ENCODE data around the gene TRAPPC10. TPM values are rescaled to one million over a fixed set of nuclear protein-coding genes. Genes with fewer than 3 reads are reported as not detected.

Gene TRAPPC10
- total and polyA plus RNA-seq, 3 experiments from 2014 or later, result 45.1 to 54.7 (median 50.0) TPM

DNA sequence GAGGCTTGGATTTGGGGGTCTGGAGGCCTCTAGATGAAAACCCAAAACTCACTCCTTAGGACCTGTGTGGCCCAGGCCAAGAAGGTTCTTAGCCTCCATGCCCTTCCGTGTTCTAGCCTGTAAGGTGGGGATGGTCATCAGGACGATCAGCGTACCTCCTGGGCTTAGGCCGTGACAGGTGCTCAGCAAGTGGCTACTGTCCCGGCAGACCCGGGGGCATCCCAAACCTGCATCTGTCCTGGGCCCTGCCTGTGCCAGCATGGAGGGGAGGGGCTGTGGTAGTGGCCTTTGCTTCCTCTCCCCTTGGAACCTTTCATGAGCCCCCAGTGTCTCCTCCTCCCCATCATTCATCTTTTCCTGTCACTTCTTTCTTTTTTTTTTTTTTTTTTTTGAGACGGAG is 22.7 kb upstream of the TRAPPC10 start:
- CTCF ChIA-PET, result no interaction called here
- no peaks in the 10 kb centered on the region for H3K4me1 ChIP-seq (ENCODE audit: insufficient read depth, low read length)
- no peaks in the 10 kb centered on the region for H3K9me3 Mint-ChIP-seq
- no peaks in the 10 kb centered on the region for H3K36me3 Mint-ChIP-seq
- H3K9me3 ChIP-seq (ENCODE audit: low read length), result no peaks in the 10 kb centered on the region
- peaks cover 7 to 15% (median 14%) of the 10 kb centered on the region in 3 donors for H3K4me1 Mint-ChIP-seq
- no peak overlapping the region for H3K4me3 Mint-ChIP-seq
- no peak for DNase-seq
- POLR2A ChIA-PET, result no interaction called here
- no peak overlapping the region for H3K4me3 ChIP-seq (ENCODE audit: low read length)
- H3K27me3 ChIP-seq (ENCODE audit: insufficient read depth, low read length, poor library complexity, severe bottlenecking), result no peaks in the 10 kb centered on the region
- H3K27ac ChIP-seq (ENCODE audit: low read depth, low read length), result no peak overlapping the region
- no peaks in the 10 kb centered on the region for H3K36me3 ChIP-seq (ENCODE audit: insufficient read depth, low read length)
- H3K27me3 Mint-ChIP-seq, result peaks cover 0 to 5% of the 10 kb centered on the region in 2 donors
- H3K27ac Mint-ChIP-seq, result no peak overlapping the region

DNA sequence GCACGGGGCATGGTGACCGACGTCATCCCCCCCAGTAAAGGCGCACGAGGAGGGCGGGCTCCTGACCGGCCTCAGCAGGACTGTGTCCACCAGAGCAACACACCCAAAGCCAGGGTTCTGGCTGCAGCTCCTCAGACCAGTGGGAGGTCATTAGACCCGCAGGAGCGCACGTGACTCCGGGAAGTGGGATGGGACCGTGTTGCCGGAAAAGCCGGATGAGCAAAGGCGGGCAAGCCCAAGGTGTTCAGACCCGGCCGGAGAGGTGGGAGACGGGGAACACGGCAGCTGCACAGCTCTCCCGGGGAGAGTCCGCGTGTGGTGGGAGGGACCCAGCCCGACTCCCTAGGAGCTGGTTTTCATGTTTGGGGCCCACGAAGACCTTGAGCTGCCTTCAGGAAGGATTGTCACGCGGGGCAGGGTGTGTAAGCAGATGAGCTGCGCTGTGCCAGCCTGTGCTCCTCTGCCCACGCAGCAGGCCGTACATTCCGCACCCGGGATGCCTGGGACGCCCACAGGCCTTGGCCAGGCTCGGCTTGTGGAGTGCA is 20.6 kb upstream of the TRAPPC10 start:
- Mint-ChIP-seq H3K4me1 (peaks cover 0 to 2% (median under 1%) of the 10 kb centered on the region in 3 donors), H3K27me3 (peaks cover 4 to 8% of the 10 kb centered on the region in 2 donors), H3K27ac (no peak overlapping the region), H3K4me3 (no peak overlapping the region), H3K36me3 (no peaks in the 10 kb centered on the region), H3K9me3 (peaks cover 0 to 3% (median 0%) of the 10 kb centered on the region in 5 donors)
- ChIA-PET CTCF (interaction anchor here (1.0 to 2.1 kb wide), 2 partner anchors 9 to 16 kb away, joined by 3 to 5 read pairs; no protein-coding TSS in a partner anchor), POLR2A (no interaction called here)
- Histone ChIP-seq H3K27ac (ENCODE audit: low read depth, low read length) (no peak overlapping the region), H3K9me3 (ENCODE audit: low read length) (no peaks in the 10 kb centered on the region), H3K4me3 (ENCODE audit: low read length) (no peak overlapping the region), H3K27me3 (ENCODE audit: insufficient read depth, low read length, poor library complexity, severe bottlenecking) (no peaks in the 10 kb centered on the region), H3K4me1 (ENCODE audit: insufficient read depth, low read length) (no peaks in the 10 kb centered on the region), H3K36me3 (ENCODE audit: insufficient read depth, low read length) (no peaks in the 10 kb centered on the region)
- no peak for DNase-seq

DNA sequence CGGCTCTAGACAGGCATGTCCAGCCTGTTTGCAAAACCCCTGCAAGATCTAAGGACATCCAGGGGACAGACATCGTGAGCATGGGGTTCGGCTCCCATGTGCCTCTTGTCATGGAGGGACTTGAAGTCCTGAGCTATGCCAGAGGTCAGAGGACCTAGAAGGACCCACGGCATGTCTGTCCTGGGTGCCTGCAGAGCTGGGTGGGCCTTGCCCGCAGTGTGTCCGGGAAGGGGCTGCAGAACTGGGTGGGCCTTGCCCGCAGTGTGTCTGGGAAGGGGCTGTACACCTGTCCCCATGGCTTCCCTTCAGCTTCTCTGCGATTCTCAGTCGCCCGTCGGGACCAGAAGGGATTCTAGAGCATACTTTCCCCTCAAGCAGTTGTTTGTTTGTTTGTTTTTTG is 20.0 kb upstream of the TRAPPC10 start:
- Mint-ChIP-seq H3K27ac (no peak overlapping the region), H3K4me1 (no peaks in the 10 kb centered on the region), H3K36me3 (no peaks in the 10 kb centered on the region), H3K27me3 (peaks cover 8% of the 10 kb centered on the region in 2 donors), H3K9me3 (peaks cover 0 to 3% (median 0%) of the 10 kb centered on the region in 5 donors), H3K4me3 (no peak overlapping the region)
- Histone ChIP-seq H3K4me3 (ENCODE audit: low read length) (no peak overlapping the region), H3K27me3 (ENCODE audit: insufficient read depth, low read length, poor library complexity, severe bottlenecking) (no peaks in the 10 kb centered on the region), H3K9me3 (ENCODE audit: low read length) (no peaks in the 10 kb centered on the region), H3K4me1 (ENCODE audit: insufficient read depth, low read length) (no peaks in the 10 kb centered on the region), H3K27ac (ENCODE audit: low read depth, low read length) (no peak overlapping the region), H3K36me3 (ENCODE audit: insufficient read depth, low read length) (no peaks in the 10 kb centered on the region)
- ChIA-PET CTCF (interaction anchor here (1.0 to 2.1 kb wide), 2 partner anchors 9 to 17 kb away, joined by 3 to 5 read pairs; no protein-coding TSS in a partner anchor), POLR2A (no interaction called here)
- DNase-seq, result no peak

DNA sequence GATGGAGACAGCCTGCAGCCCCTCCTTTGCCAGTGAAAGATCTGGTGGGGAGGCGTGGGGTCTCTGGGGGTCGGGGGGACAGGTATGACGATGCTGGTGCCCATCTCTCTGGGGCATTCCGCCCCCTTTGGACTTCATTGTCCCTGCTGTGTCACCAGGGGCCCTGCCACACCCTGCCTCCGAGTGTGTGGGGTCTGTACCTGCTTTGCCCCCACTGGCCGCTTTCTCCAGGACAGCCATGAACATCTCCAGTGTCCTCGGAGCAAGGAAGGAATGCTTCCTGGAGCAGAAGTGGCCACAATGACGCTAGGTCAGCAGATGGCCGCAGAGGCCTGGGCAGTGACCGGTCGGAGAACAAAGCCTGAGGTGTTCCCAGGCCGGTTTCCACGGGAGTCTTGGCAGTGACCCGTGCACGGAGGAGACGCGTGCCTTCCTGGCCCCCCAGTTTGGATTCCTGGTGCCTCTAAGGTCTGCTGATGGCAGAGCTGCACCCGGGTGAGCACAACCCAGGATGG is 18.6 kb upstream of the TRAPPC10 start:
- peaks cover 0 to 3% (median 0%) of the 10 kb centered on the region in 5 donors for H3K9me3 Mint-ChIP-seq
- no peaks in the 10 kb centered on the region for H3K4me1 ChIP-seq (ENCODE audit: insufficient read depth, low read length)
- no peak overlapping the region for H3K4me3 Mint-ChIP-seq
- H3K36me3 ChIP-seq (ENCODE audit: insufficient read depth, low read length), result no peaks in the 10 kb centered on the region
- H3K4me3 ChIP-seq (ENCODE audit: low read length), result no peak overlapping the region
- H3K27ac ChIP-seq (ENCODE audit: low read depth, low read length), result no peak overlapping the region
- no peaks in the 10 kb centered on the region for H3K4me1 Mint-ChIP-seq
- H3K9me3 ChIP-seq (ENCODE audit: low read length), result no peaks in the 10 kb centered on the region
- H3K36me3 Mint-ChIP-seq, result no peaks in the 10 kb centered on the region
- H3K27ac Mint-ChIP-seq, result no peak overlapping the region
- no peak for DNase-seq
- peaks cover 8% of the 10 kb centered on the region in 2 donors for H3K27me3 Mint-ChIP-seq
- POLR2A ChIA-PET, result no interaction called here
- CTCF ChIA-PET, result interaction anchor here (2.1 kb wide), 1 partner anchor 18 kb away, joined by 5 read pairs; no protein-coding TSS in a partner anchor
- H3K27me3 ChIP-seq (ENCODE audit: insufficient read depth, low read length, poor library complexity, severe bottlenecking), result no peaks in the 10 kb centered on the region

DNA sequence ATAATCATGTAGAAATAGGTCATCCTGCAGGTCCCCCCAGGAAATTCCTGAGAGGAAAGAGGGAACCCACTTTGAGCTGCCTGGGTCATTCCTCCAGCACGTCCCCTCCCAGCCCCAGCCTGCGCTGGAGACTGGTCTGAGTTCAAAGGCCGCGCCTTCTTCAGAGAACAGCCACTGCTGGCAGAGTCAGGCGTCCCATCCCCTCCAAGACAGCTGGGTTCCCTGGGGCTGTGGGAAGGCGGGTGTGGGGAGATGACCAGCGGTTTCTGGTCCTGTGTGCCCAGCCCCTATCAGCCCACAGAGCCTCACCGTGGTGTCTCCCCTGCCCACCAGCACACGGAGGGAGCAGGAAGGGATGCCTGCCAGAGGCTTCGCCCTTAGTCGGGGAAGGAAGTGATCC is 18.0 kb upstream of the TRAPPC10 start:
- H3K4me3 ChIP-seq (ENCODE audit: low read length), result no peak overlapping the region
- ChIA-PET CTCF (no interaction called here), POLR2A (no interaction called here)
- H3K9me3 ChIP-seq (ENCODE audit: low read length), result no peaks in the 10 kb centered on the region
- H3K36me3 Mint-ChIP-seq, result no peaks in the 10 kb centered on the region
- H3K27me3 Mint-ChIP-seq, result peaks cover 8 to 10% of the 10 kb centered on the region in 2 donors
- H3K4me1 Mint-ChIP-seq, result no peaks in the 10 kb centered on the region
- no peak overlapping the region for H3K4me3 Mint-ChIP-seq
- H3K4me1 ChIP-seq (ENCODE audit: insufficient read depth, low read length), result no peaks in the 10 kb centered on the region
- DNase-seq, result no peak
- peaks cover 0 to 3% (median 0%) of the 10 kb centered on the region in 5 donors for H3K9me3 Mint-ChIP-seq
- no peaks in the 10 kb centered on the region for H3K36me3 ChIP-seq (ENCODE audit: insufficient read depth, low read length)
- H3K27ac Mint-ChIP-seq, result no peak overlapping the region
- H3K27ac ChIP-seq (ENCODE audit: low read depth, low read length), result no peak overlapping the region
- no peaks in the 10 kb centered on the region for H3K27me3 ChIP-seq (ENCODE audit: insufficient read depth, low read length, poor library complexity, severe bottlenecking)

DNA sequence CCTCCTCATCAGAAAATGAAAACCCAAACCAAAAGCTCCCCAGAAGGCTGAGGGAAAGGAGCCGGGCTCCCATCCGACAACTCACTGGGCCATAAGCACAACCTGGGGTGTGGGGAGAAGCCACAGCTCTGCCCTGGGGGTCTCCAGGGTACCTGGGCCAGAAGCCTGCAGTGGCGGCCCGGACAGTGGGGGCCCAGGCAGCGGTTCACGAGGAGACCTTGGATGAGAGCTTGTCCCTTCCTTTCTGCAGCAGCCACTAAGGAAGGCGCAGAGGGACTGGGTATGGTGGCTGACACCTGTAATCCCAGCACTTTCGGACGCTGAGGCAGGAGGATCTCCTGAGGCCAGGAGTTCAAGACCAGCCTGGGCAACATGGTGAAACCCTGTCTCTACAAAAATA is 17.5 kb upstream of the TRAPPC10 start:
- H3K36me3 ChIP-seq (ENCODE audit: insufficient read depth, low read length), result no peaks in the 10 kb centered on the region
- H3K27me3 ChIP-seq (ENCODE audit: insufficient read depth, low read length, poor library complexity, severe bottlenecking), result no peaks in the 10 kb centered on the region
- Mint-ChIP-seq H3K36me3 (no peaks in the 10 kb centered on the region), H3K4me1 (no peaks in the 10 kb centered on the region), H3K4me3 (no peak overlapping the region), H3K9me3 (peaks cover 0 to 3% (median 0%) of the 10 kb centered on the region in 5 donors), H3K27me3 (peaks cover 8 to 11% of the 10 kb centered on the region in 2 donors), H3K27ac (no peak overlapping the region)
- DNase-seq, result no peak
- ChIA-PET CTCF (no interaction called here), POLR2A (no interaction called here)
- H3K27ac ChIP-seq (ENCODE audit: low read depth, low read length), result no peak overlapping the region
- no peaks in the 10 kb centered on the region for H3K4me1 ChIP-seq (ENCODE audit: insufficient read depth, low read length)
- H3K9me3 ChIP-seq (ENCODE audit: low read length), result no peaks in the 10 kb centered on the region
- no peak overlapping the region for H3K4me3 ChIP-seq (ENCODE audit: low read length)

DNA sequence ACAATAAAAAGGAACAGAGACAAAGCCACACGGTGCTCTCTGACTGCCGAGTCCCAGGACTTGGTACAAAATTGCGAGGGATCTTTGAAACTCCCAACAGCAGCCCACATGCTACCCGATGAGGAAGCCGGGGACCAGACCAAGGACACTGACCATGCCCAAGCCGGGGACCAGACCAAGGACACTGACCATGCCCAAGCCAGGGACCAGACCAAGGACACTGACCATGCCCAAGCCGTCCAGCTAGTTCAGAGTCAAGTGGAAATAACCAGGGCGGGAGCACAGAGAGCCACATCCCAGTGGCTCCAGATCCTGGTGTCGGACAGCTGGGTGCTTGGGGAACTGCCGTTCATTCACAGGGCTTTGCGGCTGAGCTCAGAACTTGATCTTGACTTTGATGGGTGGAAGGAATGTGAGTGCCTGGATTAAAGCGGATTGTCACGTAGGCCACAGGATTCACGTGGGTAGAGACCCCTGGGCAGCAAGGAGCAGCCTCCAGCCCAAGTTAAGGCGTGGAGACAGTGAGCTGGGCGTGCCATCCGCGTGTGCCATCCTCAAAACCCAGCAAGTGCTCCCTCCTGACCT is 16.5 kb upstream of the TRAPPC10 start:
- CTCF ChIA-PET, result no interaction called here

More for the DNA sequence above, 16.5 kb upstream of the TRAPPC10 start:
- POLR2A ChIA-PET, result interaction anchor here (0.6 kb wide), 1 partner anchor 109 kb away, joined by 3 read pairs; no protein-coding TSS in a partner anchor
- no peaks in the 10 kb centered on the region for H3K36me3 ChIP-seq (ENCODE audit: insufficient read depth, low read length)
- no peaks in the 10 kb centered on the region for H3K4me1 ChIP-seq (ENCODE audit: insufficient read depth, low read length)
- no peaks in the 10 kb centered on the region for H3K27me3 ChIP-seq (ENCODE audit: insufficient read depth, low read length, poor library complexity, severe bottlenecking)
- H3K36me3 Mint-ChIP-seq, result no peaks in the 10 kb centered on the region
- no peak overlapping the region for H3K27ac Mint-ChIP-seq
- DNase-seq, result no peak
- H3K4me3 Mint-ChIP-seq, result no peak overlapping the region
- H3K9me3 ChIP-seq (ENCODE audit: low read length), result no peaks in the 10 kb centered on the region
- peaks cover 10 to 11% of the 10 kb centered on the region in 2 donors for H3K27me3 Mint-ChIP-seq
- no peak overlapping the region for H3K4me3 ChIP-seq (ENCODE audit: low read length)
- peaks cover 0 to 3% (median 0%) of the 10 kb centered on the region in 5 donors for H3K9me3 Mint-ChIP-seq
- no peak overlapping the region for H3K27ac ChIP-seq (ENCODE audit: low read depth, low read length)
- H3K4me1 Mint-ChIP-seq, result no peaks in the 10 kb centered on the region

Measured in CD8-positive, alpha-beta memory T cell (primary cell).